ENCODE results near the gene SLC45A2. TPM values are rescaled to one million over a fixed set of nuclear protein-coding genes. Genes with fewer than 3 reads are reported as not detected.

Gene SLC45A2
- total and polyA plus RNA-seq, 2 of the 8 experiments (the other 6 are each of a cell fraction or from before 2014, with no cell fraction given): 0.09 TPM; not detected in 1

- TF ChIP-seq TAF1 (IDR thresholded peaks at IDR 0.05; ENCODE audit: low read depth, low read length) (peak; percentile 74), ASH2L (IDR thresholded peaks at IDR 0.05; ENCODE audit: low read length) (peak; percentile 98), CREB1 (IDR thresholded peaks at IDR 0.05) (no peak), RBBP5 (IDR thresholded peaks at IDR 0.05; ENCODE audit: borderline replicate concordance, low read depth, low read length) (peak; percentile 78; the same call in 1 of the 2 replicates), YY1 (IDR thresholded peaks at IDR 0.05; ENCODE audit: low read depth, low read length) (0 out of 2 replicates have a peak, but pooled peaks have one; percentile 27), KDM4A (IDR thresholded peaks at IDR 0.05; ENCODE audit: low read depth, low read length, severe bottlenecking) (peak; percentile 82), FOSL1 (IDR thresholded peaks at IDR 0.05; ENCODE audit: insufficient read depth, low read depth, low read length) (no peak), RAD21 (IDR thresholded peaks at IDR 0.05 in 1 of 2, conservative IDR thresholded peaks at IDR 0.05 in 1 of 2; ENCODE audit: low read depth in 2 of 2, low read length in 2 of 2) (peak in 1 of 2 experiments; percentile 2; a peak in 2 of 4 replicates), POLR2A (IDR thresholded peaks at IDR 0.05; ENCODE audit: control extremely low read depth in 1 of 2, low read depth in 2 of 2, low read length in 2 of 2) (peak; percentile 62 to 91), TBP (IDR thresholded peaks at IDR 0.05; ENCODE audit: low read depth, low read length) (peak; percentile 72), CTBP2 (IDR thresholded peaks at IDR 0.05; ENCODE audit: borderline replicate concordance, insufficient read depth, insufficient read length, low read length) (no peak), E2F6 (IDR thresholded peaks at IDR 0.05) (peak; percentile 57)
Observed at GRCh38 chr5:34007621-34008600, 23.4 kb upstream of the SLC45A2 start, which contains the start of gene AMACR (continued).
